ENCODE data around the gene CHD8. TPM values are rescaled to one million over a fixed set of nuclear protein-coding genes. Genes with fewer than 3 reads are reported as not detected.

CHD8 gene
- total and polyA plus RNA-seq, 2 of the 13 experiments (the other 11 are each of a cell fraction or from before 2014, with no cell fraction given) = 35.1 to 79.6 TPM

GRCh38 chr14:21476925-21477681 is 21.2 kb upstream of the CHD8 start, which contains the start of the genes RAB2B and TOX4 (continued):
- no peak; the same call in 1 of the 2 replicates for TF ChIP-seq ZNF562 (CRISPR knock-in tag; IDR thresholded peaks at IDR 0.05; ENCODE audit: borderline replicate concordance)
- 0 out of 2 replicates have a peak, but pooled peaks have one; percentile 55 for TF ChIP-seq ZNF24 (IDR thresholded peaks at IDR 0.05)
- peak; percentile 72 for TF ChIP-seq PATZ1 (CRISPR knock-in tag; IDR thresholded peaks at IDR 0.05)
- TF ChIP-seq KLF9 (CRISPR knock-in tag; IDR thresholded peaks at IDR 0.05; ENCODE audit: low read depth) = no peak
- peak; percentile 81 for TF ChIP-seq ZFX (CRISPR knock-in tag; IDR thresholded peaks at IDR 0.05; ENCODE audit: low read depth)
- no peak for TF ChIP-seq ZNF101 (CRISPR knock-in tag; IDR thresholded peaks at IDR 0.05; ENCODE audit: borderline replicate concordance, low read depth)
- peak; percentile 79; the same call in 1 of the 2 replicates for TF ChIP-seq HOXA9 (CRISPR knock-in tag; IDR thresholded peaks at IDR 0.05; ENCODE audit: borderline replicate concordance)
- peak; percentile 82; the same call in 1 of the 2 replicates for TF ChIP-seq ZNF792 (CRISPR knock-in tag; IDR thresholded peaks at IDR 0.05)
- peak; percentile 94 for TF ChIP-seq KAT7 (CRISPR knock-in tag; IDR thresholded peaks at IDR 0.05; ENCODE audit: borderline replicate concordance)
- no peak for TF ChIP-seq NFE2 (CRISPR knock-in tag; IDR thresholded peaks at IDR 0.05)
- 0 out of 2 replicates have a peak, but pooled peaks have one; percentile 28 for TF ChIP-seq ZNF367 (CRISPR knock-in tag; IDR thresholded peaks at IDR 0.05; ENCODE audit: borderline replicate concordance)
- 0 out of 2 replicates have a peak, but pooled peaks have one; percentile 22 for TF ChIP-seq E2F5 (CRISPR knock-in tag; conservative IDR thresholded peaks at IDR 0.05)
- no peak for TF ChIP-seq ZNF703 (CRISPR knock-in tag; IDR thresholded peaks at IDR 0.05; ENCODE audit: borderline replicate concordance)
- peak; percentile 88; the same call in 1 of the 2 replicates for TF ChIP-seq ZBTB42 (CRISPR knock-in tag; IDR thresholded peaks at IDR 0.05)
- peak; percentile 47; the same call in 1 of the 2 replicates for TF ChIP-seq RELA (CRISPR knock-in tag; IDR thresholded peaks at IDR 0.05)
- peak; percentile 88 for TF ChIP-seq SALL2 (CRISPR knock-in tag; IDR thresholded peaks at IDR 0.05)
- TF ChIP-seq ZNF780A (CRISPR knock-in tag; IDR thresholded peaks at IDR 0.05) = peak; percentile 96; the same call in 1 of the 2 replicates
- peak; percentile 47; the same call in 1 of the 2 replicates for TF ChIP-seq ELK4 (CRISPR knock-in tag; IDR thresholded peaks at IDR 0.05; ENCODE audit: borderline replicate concordance)
- TF ChIP-seq BATF2 (CRISPR knock-in tag; IDR thresholded peaks at IDR 0.05) = no peak
- TF ChIP-seq AHR (CRISPR knock-in tag; IDR thresholded peaks at IDR 0.05) = peak; percentile 87; the same call in 1 of the 2 replicates
- TF ChIP-seq ZNF292 (CRISPR knock-in tag; IDR thresholded peaks at IDR 0.05; ENCODE audit: borderline replicate concordance, low read depth) = no peak; the same call in 1 of the 2 replicates
- TF ChIP-seq IKZF1 (IDR thresholded peaks at IDR 0.05) = no peak
- no peak for TF ChIP-seq ATAD3A (CRISPR knock-in tag; IDR thresholded peaks at IDR 0.05)
- TF ChIP-seq CAMTA2 (CRISPR knock-in tag; IDR thresholded peaks at IDR 0.05; ENCODE audit: borderline replicate concordance) = no peak
- no peak for TF ChIP-seq ZNF75D (CRISPR knock-in tag; IDR thresholded peaks at IDR 0.05; ENCODE audit: borderline replicate concordance)
